ENCODE data around the gene SLX4IP.

DNA sequence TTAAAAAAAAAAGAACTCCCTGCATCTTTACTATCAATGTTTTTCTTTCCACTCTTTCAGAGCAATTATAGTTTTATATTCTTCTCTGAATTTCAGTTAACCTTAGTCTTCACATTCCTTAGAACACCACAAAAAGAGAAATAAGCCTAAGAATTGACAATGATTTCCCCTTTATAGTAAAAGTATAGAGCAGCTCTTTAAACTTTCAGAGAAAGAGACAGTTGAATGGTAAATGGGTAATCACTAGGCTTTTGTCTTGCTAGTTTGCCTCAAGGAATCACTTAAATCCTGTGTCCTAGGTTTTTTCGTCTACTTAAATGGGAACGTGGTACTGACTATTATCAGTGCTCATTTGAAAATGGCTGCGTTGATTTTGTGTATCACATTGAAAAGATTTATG, 31.8 kb downstream of the SLX4IP start:
- TF ChIP-seq CTCF (IDR thresholded peaks at IDR 0.05) (no peak), EZH2 (IDR thresholded peaks at IDR 0.05; ENCODE audit: borderline replicate concordance, insufficient read depth, low read depth, low read length, poor library complexity, severe bottlenecking) (no peak)

Data from B cell (primary cell).